K562 (cell line): Measurements from ENCODE around the gene NLGN4Y. TPM values are rescaled to one million over a fixed set of nuclear protein-coding genes. Genes with fewer than 3 reads are reported as not detected.

Experiments used
- ATAC-seq: fragments of 200-7000 bp; cut with Tn5 transposase; 3 replicates; pipeline ENCODE4 v1.9.1; 2020; ENCODE audit warnings: moderate library complexity
- BruUV-seq: library from RNA; stranded (reverse); fragments of 400-500 nt; replicated peaks from 2 replicates; lab custom pipeline; 2021; lab: Mats Ljungman, UMichigan
- CTCF ChIA-PET: fragments of 300-600 bp; formaldehyde crosslinking; extraction: SDS; loops from one replicate; lab custom pipeline; 2021; ENCODE audit warnings: low intra/inter-chr PET ratio; lab: Yijun Ruan, JAX
- POLR2A ChIA-PET: fragments of 300-600, 350-650 bp; sonication (Branson Sonifier 250); formaldehyde crosslinking; extraction: SDS; loops from one replicate; lab custom pipeline; 2021; ENCODE audit warnings: antibody characterized with exemption, inconsistent platforms; lab: Yijun Ruan, JAX
- DNase-seq, 4 experiments: peaks; one replicate each; pipeline versions ENCODE4 v3.0.0 to v3.0.0-alpha.2; 2011 to 2018; ENCODE audit warnings: low spot score in 3 of 4, mixed read lengths in 3 of 4; ENCODE audit errors: extremely low read depth in 1 of 4
- FAIRE-seq: peaks from 2 replicates; lab custom pipeline; 2011; peaks lifted over from hg19 to GRCh38; lab: Jason Lieb, UNC
- H2AFZ ChIP-seq: 2 replicates; pipeline ENCODE4 v1.6.0; 2011; ENCODE audit warnings: low read depth, low read length, control low read depth, inconsistent platforms
- H3K27ac ChIP-seq: fragments of 200-600 bp; 3 replicates; pipeline ENCODE4 v1.8.0; 2011; ENCODE audit warnings: low read depth, mild to moderate bottlenecking, control low read depth, inconsistent platforms, low read length, moderate library complexity, mixed read lengths; ENCODE audit errors: extremely low read depth
- H3K27me3 ChIP-seq, 2 experiments: fragments of 300-600 bp in 1 of 2; 2 replicates in 1 of 2; 3 replicates in 1 of 2; pipeline versions ENCODE4 v1.6.0 to v1.8.0; 2011; ENCODE audit warnings: inconsistent platforms in 2 of 2, low read length in 2 of 2, mild to moderate bottlenecking in 1 of 2, mixed read lengths in 1 of 2, moderate library complexity in 1 of 2; ENCODE audit not compliant: control insufficient read depth in 2 of 2, insufficient read depth in 2 of 2
- H3K36me3 ChIP-seq: fragments of 300-600 bp; 3 replicates; pipeline ENCODE4 v1.8.0; 2011; ENCODE audit warnings: mild to moderate bottlenecking, low read length, inconsistent platforms; ENCODE audit not compliant: control insufficient read depth, insufficient read depth
- H3K4me1 ChIP-seq, 2 experiments: fragments of 200-600 bp in 1 of 2; replicated peaks in 1 of 2; 2 replicates in 1 of 2; 3 replicates in 1 of 2; pipeline versions ENCODE4 v1.5.1 to v1.8.0; 2011; ENCODE audit warnings: inconsistent platforms in 2 of 2, low read length in 2 of 2, mild to moderate bottlenecking in 1 of 2, mixed read lengths in 1 of 2, moderate library complexity in 1 of 2; ENCODE audit not compliant: control insufficient read depth in 2 of 2, insufficient read depth in 2 of 2
- H3K4me2 ChIP-seq: 2 replicates; pipeline ENCODE4 v1.6.1; 2011; ENCODE audit warnings: low read length, control low read depth, inconsistent platforms, mixed read lengths; ENCODE audit not compliant: insufficient read depth
- H3K4me3 ChIP-seq: fragments of 200-600 bp; sonication (generic), shearing (Covaris generic); 2 replicates; pipeline ENCODE4 v1.5.1; 2016; ENCODE audit warnings: control low read depth, inconsistent platforms
- H3K79me2 ChIP-seq: fragments of 200-600 bp; 3 replicates; pipeline ENCODE4 v1.8.0; 2011; ENCODE audit warnings: low read length, inconsistent platforms; ENCODE audit not compliant: control insufficient read depth, insufficient read depth
- H3K9ac ChIP-seq, 2 experiments: 2 replicates each; pipeline versions ENCODE4 v1.6.0 to v1.6.1; 2011; ENCODE audit warnings: low read depth in 2 of 2, low read length in 2 of 2, control low read depth in 1 of 2, inconsistent platforms in 1 of 2, mild to moderate bottlenecking in 1 of 2, mixed read lengths in 1 of 2; ENCODE audit not compliant: insufficient read depth in 1 of 2
- H3K9me1 ChIP-seq: one replicate; pipeline ENCODE4 v1.6.0; 2011; ENCODE audit warnings: inconsistent platforms, mild to moderate bottlenecking, low read length, moderate library complexity; ENCODE audit not compliant: control insufficient read depth, insufficient read depth
- H3K9me3 ChIP-seq: replicated peaks from 2 replicates; pipeline ENCODE4 v1.5.1; 2011; ENCODE audit warnings: low read depth, low read length, inconsistent platforms; ENCODE audit not compliant: control insufficient read depth, insufficient read depth
- H4K20me1 ChIP-seq: replicated peaks from 2 replicates; pipeline ENCODE4 v1.6.1; 2011; ENCODE audit warnings: low read length, inconsistent platforms, mixed read lengths; ENCODE audit not compliant: control insufficient read depth, insufficient read depth
- CREB3L1 ChIP-seq: fragments of 450-650 bp; IDR thresholded peaks from 2 replicates; pipeline ENCODE4 v1.6.1; 2014; ENCODE audit warnings: low read depth, mild to moderate bottlenecking, moderate library complexity, borderline replicate concordance
- E2F5 ChIP-seq: sonication (generic); formaldehyde crosslinking; IDR thresholded peaks from 2 replicates; pipeline ENCODE4 v1.8.0; 2022; ENCODE audit warnings: mild to moderate bottlenecking, missing genetic modification reagents
- ETV6 ChIP-seq, 3 experiments: fragments of 150-350 bp in 1 of 3; sonication (generic) in 1 of 3; formaldehyde crosslinking in 1 of 3; IDR thresholded peaks; 2 replicates each; pipeline versions ENCODE4 v1.6.1 to v1.8.0; 2014 to 2022; ENCODE audit warnings: borderline replicate concordance in 2 of 3, low read depth in 2 of 3, antibody characterized with exemption in 1 of 3, low read length in 1 of 3, mild to moderate bottlenecking in 1 of 3, missing genetic modification reagents in 1 of 3
- MNT ChIP-seq, 2 experiments: fragments of 450-650 bp; conservative IDR thresholded peaks; 2 replicates each; pipeline ENCODE4 v1.6.1; 2017; ENCODE audit warnings: mild to moderate bottlenecking in 2 of 2, moderate library complexity in 2 of 2
- PCBP1 ChIP-seq: fragments of 200-400 bp; formaldehyde crosslinking; IDR thresholded peaks from 2 replicates; pipeline ENCODE4 v1.6.1; 2018; ENCODE audit warnings: mild to moderate bottlenecking, low read depth, low read length; ENCODE audit not compliant: poor library complexity, severe bottlenecking
- PTBP1 ChIP-seq: fragments of 200-400 bp; formaldehyde crosslinking; IDR thresholded peaks from 2 replicates; pipeline ENCODE4 v1.6.1; 2017; ENCODE audit warnings: low read depth, low read length
- ZBTB5 ChIP-seq: fragments of 450-650 bp; IDR thresholded peaks from 2 replicates; pipeline ENCODE4 v1.6.1; 2017; ENCODE audit warnings: antibody characterized with exemption
- in situ Hi-C: fragments of 300-500 bp; cut with MboI; formaldehyde crosslinking; loops from 4 replicates; pipeline ENCODE4 v1.15.0; 2018; ENCODE audit warnings: inconsistent platforms, mixed read lengths
- intact Hi-C: fragments of 100-400 bp; cut with micrococcal nuclease; formaldehyde crosslinking; loops from 2 replicates; pipeline ENCODE4 v1.14.2; 2022
- polyA plus RNA-seq, 8 experiments: library from polyadenylated mRNA; depleted of rRNA in 4 of 8; stranded (reverse) in 5 of 8; unstranded in 3 of 8; fragments of >200 nt; fragmentation: Nextera tagmentation in 2 of 8; fragmentation: Illumina TruSeq in 1 of 8; extraction: Ambion mirVana in 2 of 8; extraction: Trizol in 1 of 8; gene quantifications; 2 replicates each; pipeline versions ENCODE4 v1.2.1 to v1.2.3, GENCODE V29; 2011 to 2014; ENCODE audit warnings: inconsistent platforms in 1 of 8, missing spikeins in 1 of 8
- total RNA-seq, 7 experiments: library from RNA; depleted of rRNA in 6 of 7; stranded (reverse); fragments of >200 nt in 6 of 7; fragmentation: Illumina TruSeq in 2 of 7; extraction: Trizol in 2 of 7; gene quantifications; 2 replicates each; pipeline versions ENCODE4 v1.2.1 to v1.2.3, GENCODE V29; 2011 to 2021; ENCODE audit warnings: low replicate concordance in 1 of 7

The NLGN4Y gene
- total and polyA plus RNA-seq, 9 of the 15 experiments (the other 6 are each of a cell fraction or from before 2014, with no cell fraction given): not detected

GRCh38 chrY:14762903-14763302 lies 238.6 kb downstream of the NLGN4Y start (continued):
- TF ChIP-seq ETV6 (IDR thresholded peaks at IDR 0.05; ENCODE audit: borderline replicate concordance in 1 of 2, low read depth in 2 of 2, low read length in 1 of 2) (no peak), ETV6 (CRISPR knock-in tag; IDR thresholded peaks at IDR 0.05; ENCODE audit: borderline replicate concordance) (no peak), ZBTB5 (no peak), CREB3L1 (no peak)

- Histone ChIP-seq H3K4me1 (no peaks in the 10 kb centered on the region), H3K36me3 (no peaks in the 10 kb centered on the region), H3K9me1 (no peaks in the 10 kb centered on the region), H4K20me1 (no peaks in the 10 kb centered on the region), H3K9me3 (no peaks in the 10 kb centered on the region), H3K9ac (no peak overlapping the region), H2AFZ (no peak overlapping the region), H3K27me3 (no peaks in the 10 kb centered on the region), H3K79me2 (no peaks in the 10 kb centered on the region), H3K27ac (no peak overlapping the region), H3K4me2 (no peak overlapping the region), H3K4me3 (no peak overlapping the region)
- intact Hi-C loops: no loop called here
- no peak for DNase-seq
- BruUV-seq: no TSS peak
- CTCF ChIA-PET: no interaction called here
- TF ChIP-seq MNT (conservative IDR thresholded peaks at IDR 0.05) (no peak), PCBP1 (no peak), PTBP1 (no peak), E2F5 (CRISPR knock-in tag) (no peak)
- ATAC-seq: no peak
- in situ Hi-C loops: no loop called here
- no peak for FAIRE-seq
- POLR2A ChIA-PET: no interaction called here
Observed at GRCh38 chrY:14763600-14763999, 239.3 kb downstream of the NLGN4Y start.
